ENCODE measurements around the gene BTN2A1.

BTN2A1 gene

DNA sequence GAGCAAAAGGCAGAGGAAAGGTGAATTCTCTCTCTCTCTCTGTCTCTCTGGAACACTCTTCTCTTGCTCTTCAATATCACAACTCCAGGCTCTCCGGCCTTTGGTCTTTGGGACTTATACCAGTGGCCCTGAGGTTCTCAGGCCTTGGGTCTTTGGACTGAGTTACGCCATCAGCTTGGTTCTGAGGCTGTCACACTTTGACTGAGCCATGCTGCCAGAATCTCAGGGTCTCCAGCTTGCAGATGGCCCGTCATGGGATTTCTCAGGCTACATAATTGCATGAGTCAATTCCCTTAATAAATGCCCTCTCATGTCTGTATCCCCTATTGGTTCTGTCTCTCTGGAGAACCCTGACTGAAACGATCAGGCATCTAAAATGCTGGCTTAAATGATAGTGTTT lies 12.9 kb downstream of the BTN2A1 start:
- Histone ChIP-seq H3K36me3 (ENCODE audit: control insufficient read depth in 2 of 2, insufficient read depth in 2 of 2, low read length in 2 of 2) (peaks cover 25 to 31% of the 10 kb centered on the region in 2 donors), H3K4me3 (ENCODE audit: low read length in 2 of 2) (no peak overlapping the region), H3K27me3 (ENCODE audit: control insufficient read depth in 1 of 2, insufficient read depth in 2 of 2, low read length in 2 of 2) (no peaks in the 10 kb centered on the region), H3K27ac (ENCODE audit: low read length) (no peak overlapping the region), H3K9me3 (ENCODE audit: control insufficient read depth in 2 of 2, low read length in 2 of 2) (no peaks in the 10 kb centered on the region), H3K9ac (ENCODE audit: low read length in 2 of 2) (no peak overlapping the region), H3K4me1 (ENCODE audit: control insufficient read depth, insufficient read depth, low read length) (peaks cover 10% of the 10 kb centered on the region)

GRCh38 chr6:26471970-26472369 lies 14.2 kb downstream of the BTN2A1 start:
- Histone ChIP-seq H3K9me3 (ENCODE audit: control insufficient read depth in 2 of 2, low read length in 2 of 2) (no peaks in the 10 kb centered on the region), H3K27ac (ENCODE audit: low read length) (no peak overlapping the region), H3K4me1 (ENCODE audit: control insufficient read depth, insufficient read depth, low read length) (peaks cover 10% of the 10 kb centered on the region), H3K9ac (ENCODE audit: low read length in 2 of 2) (no peak overlapping the region), H3K36me3 (ENCODE audit: control insufficient read depth in 2 of 2, insufficient read depth in 2 of 2, low read length in 2 of 2) (peaks cover 14 to 17% of the 10 kb centered on the region in 2 donors), H3K4me3 (ENCODE audit: low read length in 2 of 2) (no peak overlapping the region), H3K27me3 (ENCODE audit: control insufficient read depth in 1 of 2, insufficient read depth in 2 of 2, low read length in 2 of 2) (no peaks in the 10 kb centered on the region)

DNA sequence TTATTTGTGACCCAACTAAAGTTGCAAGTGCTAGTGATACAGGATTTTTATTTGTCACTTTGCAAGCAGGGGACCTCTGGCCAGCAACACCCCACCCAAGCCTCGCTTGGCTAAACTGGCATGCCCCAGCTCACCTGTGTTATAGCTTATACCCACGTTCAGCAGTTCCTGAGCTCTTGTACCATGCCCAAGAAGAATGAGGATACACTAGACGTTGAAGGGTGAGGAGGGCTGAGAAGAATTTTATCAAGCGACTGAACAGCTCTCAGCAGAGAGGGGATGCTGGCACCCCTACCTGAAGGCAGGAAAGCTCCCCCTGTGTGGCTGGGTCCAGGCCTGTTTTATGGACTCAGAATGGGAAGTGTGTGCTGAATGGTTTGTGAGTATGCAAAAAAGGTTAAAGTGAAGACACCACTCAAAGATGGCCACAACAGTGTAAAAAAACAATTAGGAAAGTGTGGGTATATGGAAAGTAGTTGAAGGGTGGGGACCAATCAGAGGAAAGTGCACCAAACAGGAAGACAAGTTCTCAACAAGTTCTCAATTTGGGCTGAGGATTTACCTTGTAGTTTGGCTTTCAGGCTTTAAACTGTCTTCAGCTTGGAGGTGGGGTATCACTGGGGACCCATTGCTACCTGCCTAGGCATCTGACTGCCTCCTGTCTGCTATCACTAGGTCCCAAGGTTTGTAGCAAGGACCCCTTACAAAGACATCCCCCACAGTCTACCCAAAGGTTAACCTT lies 15.0 kb downstream of the BTN2A1 start:
- Histone ChIP-seq H3K27ac (ENCODE audit: low read length) (no peak overlapping the region), H3K4me3 (ENCODE audit: low read length in 2 of 2) (no peak overlapping the region), H3K27me3 (ENCODE audit: control insufficient read depth in 1 of 2, insufficient read depth in 2 of 2, low read length in 2 of 2) (no peaks in the 10 kb centered on the region), H3K9me3 (ENCODE audit: control insufficient read depth in 2 of 2, low read length in 2 of 2) (no peaks in the 10 kb centered on the region), H3K4me1 (ENCODE audit: control insufficient read depth, insufficient read depth, low read length) (peaks cover 10% of the 10 kb centered on the region), H3K9ac (ENCODE audit: low read length in 2 of 2) (peak overlapping the region in 1 of 2 donors; percentile 90), H3K36me3 (ENCODE audit: control insufficient read depth in 2 of 2, insufficient read depth in 2 of 2, low read length in 2 of 2) (peaks cover 12 to 14% of the 10 kb centered on the region in 2 donors)

- H3K27ac ChIP-seq (ENCODE audit: low read length) = peak overlapping the region; percentile 97
- H3K9ac ChIP-seq (ENCODE audit: low read length in 2 of 2) = peak overlapping the region; percentile 90 to 96
- H3K36me3 ChIP-seq (ENCODE audit: control insufficient read depth in 2 of 2, insufficient read depth in 2 of 2, low read length in 2 of 2) = peaks cover 7% of the 10 kb centered on the region in 2 donors
- H3K27me3 ChIP-seq (ENCODE audit: control insufficient read depth in 1 of 2, insufficient read depth in 2 of 2, low read length in 2 of 2) = no peaks in the 10 kb centered on the region
- no peaks in the 10 kb centered on the region for H3K9me3 ChIP-seq (ENCODE audit: control insufficient read depth in 2 of 2, low read length in 2 of 2)
- H3K4me3 ChIP-seq (ENCODE audit: low read length in 2 of 2) = peak overlapping the region; percentile 77 to 78
- peaks cover 10% of the 10 kb centered on the region for H3K4me1 ChIP-seq (ENCODE audit: control insufficient read depth, insufficient read depth, low read length)
Measured at GRCh38 chr6:26473429-26473757, 15.6 kb downstream of the BTN2A1 start.

DNA sequence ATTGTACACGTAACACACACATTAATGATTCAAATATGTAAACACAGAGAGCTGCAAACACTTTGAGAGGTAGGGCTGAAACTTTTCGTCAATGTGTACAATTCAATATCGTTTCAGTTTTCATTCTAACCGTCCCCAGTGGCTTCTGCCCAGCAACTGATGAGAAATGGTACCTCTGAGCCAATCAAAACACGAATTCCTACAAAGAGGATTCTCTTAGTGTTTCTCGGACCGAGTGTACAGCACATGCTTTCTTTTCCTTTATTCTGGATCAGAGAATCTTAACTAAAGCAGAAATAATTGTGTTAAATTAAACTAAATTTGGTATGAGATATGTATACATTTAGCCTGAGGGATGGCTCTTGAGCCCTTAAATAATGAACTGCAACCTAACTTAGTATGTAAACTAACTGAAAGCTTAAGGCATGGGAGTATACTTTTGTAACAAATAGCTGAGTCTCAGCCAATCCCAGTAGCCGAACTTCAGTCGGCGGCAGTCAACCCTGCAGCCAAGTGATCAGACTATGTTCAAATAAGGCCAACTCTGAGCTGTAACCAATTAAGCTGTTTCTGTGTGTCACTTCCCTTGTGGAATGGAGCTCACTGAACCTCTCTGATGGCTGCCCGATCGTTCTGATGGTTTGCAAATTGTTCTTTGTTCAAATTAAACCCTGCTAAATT lies 16.1 kb downstream of the BTN2A1 start:
- H3K4me1 ChIP-seq (ENCODE audit: control insufficient read depth, insufficient read depth, low read length) = peaks cover 10% of the 10 kb centered on the region
- no peaks in the 10 kb centered on the region for H3K9me3 ChIP-seq (ENCODE audit: control insufficient read depth in 2 of 2, low read length in 2 of 2)
- peak overlapping the region; percentile 90 to 96 for H3K9ac ChIP-seq (ENCODE audit: low read length in 2 of 2)
- no peaks in the 10 kb centered on the region for H3K27me3 ChIP-seq (ENCODE audit: control insufficient read depth in 1 of 2, insufficient read depth in 2 of 2, low read length in 2 of 2)
- H3K4me3 ChIP-seq (ENCODE audit: low read length in 2 of 2) = peak overlapping the region; percentile 77 to 78
- H3K27ac ChIP-seq (ENCODE audit: low read length) = peak overlapping the region; percentile 97
- H3K36me3 ChIP-seq (ENCODE audit: control insufficient read depth in 2 of 2, insufficient read depth in 2 of 2, low read length in 2 of 2) = peaks cover 2 to 3% of the 10 kb centered on the region in 2 donors

DNA sequence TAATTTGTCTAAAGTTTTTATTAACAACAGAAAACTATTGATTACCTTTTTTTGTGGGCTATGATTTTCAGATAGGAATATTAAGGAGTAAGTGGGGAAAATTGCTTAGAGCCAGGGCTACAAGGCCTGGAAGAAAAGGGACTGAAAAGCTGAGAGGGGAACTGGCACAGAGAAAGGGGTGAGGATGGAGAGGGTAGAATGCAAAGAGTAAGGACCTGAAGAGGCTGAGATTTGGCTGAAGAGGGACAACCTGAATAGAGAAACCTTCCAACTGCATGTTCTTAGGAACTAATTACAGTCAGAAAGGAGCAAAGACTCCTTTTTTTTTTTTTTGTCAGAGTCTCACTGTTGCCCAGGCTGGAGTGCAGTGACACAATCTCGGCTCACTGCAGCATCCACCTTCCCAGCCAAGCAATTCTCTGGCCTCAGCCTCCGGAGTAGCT lies 16.7 kb downstream of the BTN2A1 start:
- no peaks in the 10 kb centered on the region for H3K9me3 ChIP-seq (ENCODE audit: control insufficient read depth in 2 of 2, low read length in 2 of 2)
- H3K9ac ChIP-seq (ENCODE audit: low read length in 2 of 2) = peak overlapping the region; percentile 90 to 96
- H3K36me3 ChIP-seq (ENCODE audit: control insufficient read depth in 2 of 2, insufficient read depth in 2 of 2, low read length in 2 of 2) = no peaks in the 10 kb centered on the region
- no peaks in the 10 kb centered on the region for H3K27me3 ChIP-seq (ENCODE audit: control insufficient read depth in 1 of 2, insufficient read depth in 2 of 2, low read length in 2 of 2)
- H3K4me1 ChIP-seq (ENCODE audit: control insufficient read depth, insufficient read depth, low read length) = peaks cover 10% of the 10 kb centered on the region
- H3K27ac ChIP-seq (ENCODE audit: low read length) = peak overlapping the region; percentile 97
- H3K4me3 ChIP-seq (ENCODE audit: low read length in 2 of 2) = peak overlapping the region; percentile 77 to 78

- no peak overlapping the region for H3K9ac ChIP-seq (ENCODE audit: low read length in 2 of 2)
- H3K27me3 ChIP-seq (ENCODE audit: control insufficient read depth in 1 of 2, insufficient read depth in 2 of 2, low read length in 2 of 2) = no peaks in the 10 kb centered on the region
- no peak overlapping the region for H3K4me3 ChIP-seq (ENCODE audit: low read length in 2 of 2)
- no peaks in the 10 kb centered on the region for H3K9me3 ChIP-seq (ENCODE audit: control insufficient read depth in 2 of 2, low read length in 2 of 2)
- no peak overlapping the region for H3K27ac ChIP-seq (ENCODE audit: low read length)
- H3K36me3 ChIP-seq (ENCODE audit: control insufficient read depth in 2 of 2, insufficient read depth in 2 of 2, low read length in 2 of 2) = no peaks in the 10 kb centered on the region
- peaks cover 10% of the 10 kb centered on the region for H3K4me1 ChIP-seq (ENCODE audit: control insufficient read depth, insufficient read depth, low read length)
Measured at GRCh38 chr6:26475823-26476729, 18.3 kb downstream of the BTN2A1 start.

DNA sequence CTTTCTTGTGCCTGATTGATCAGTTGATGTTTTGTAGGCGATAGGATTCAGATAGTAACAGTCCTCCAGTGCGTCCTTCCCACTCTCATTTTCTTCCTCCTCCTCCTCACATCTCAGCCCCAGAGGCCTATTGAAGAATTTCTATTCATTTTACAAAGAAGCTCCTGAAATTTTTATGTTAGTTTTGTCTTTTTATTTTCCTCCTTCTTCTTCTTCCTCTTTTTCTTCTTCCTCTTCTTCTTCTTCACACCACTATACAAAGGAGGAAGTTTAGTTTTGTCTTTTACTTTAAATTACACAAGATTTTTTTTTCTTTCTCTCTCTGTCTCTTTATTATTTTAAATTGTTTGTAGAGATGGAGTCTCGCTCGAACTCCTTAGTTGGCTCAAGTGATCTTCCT lies 19.1 kb downstream of the BTN2A1 start:
- H3K4me3 ChIP-seq (ENCODE audit: low read length in 2 of 2) = no peak overlapping the region
- peaks cover 10% of the 10 kb centered on the region for H3K4me1 ChIP-seq (ENCODE audit: control insufficient read depth, insufficient read depth, low read length)
- H3K27me3 ChIP-seq (ENCODE audit: control insufficient read depth in 1 of 2, insufficient read depth in 2 of 2, low read length in 2 of 2) = no peaks in the 10 kb centered on the region
- H3K36me3 ChIP-seq (ENCODE audit: control insufficient read depth in 2 of 2, insufficient read depth in 2 of 2, low read length in 2 of 2) = no peaks in the 10 kb centered on the region
- H3K9ac ChIP-seq (ENCODE audit: low read length in 2 of 2) = no peak overlapping the region
- no peak overlapping the region for H3K27ac ChIP-seq (ENCODE audit: low read length)
- no peaks in the 10 kb centered on the region for H3K9me3 ChIP-seq (ENCODE audit: control insufficient read depth in 2 of 2, low read length in 2 of 2)

DNA sequence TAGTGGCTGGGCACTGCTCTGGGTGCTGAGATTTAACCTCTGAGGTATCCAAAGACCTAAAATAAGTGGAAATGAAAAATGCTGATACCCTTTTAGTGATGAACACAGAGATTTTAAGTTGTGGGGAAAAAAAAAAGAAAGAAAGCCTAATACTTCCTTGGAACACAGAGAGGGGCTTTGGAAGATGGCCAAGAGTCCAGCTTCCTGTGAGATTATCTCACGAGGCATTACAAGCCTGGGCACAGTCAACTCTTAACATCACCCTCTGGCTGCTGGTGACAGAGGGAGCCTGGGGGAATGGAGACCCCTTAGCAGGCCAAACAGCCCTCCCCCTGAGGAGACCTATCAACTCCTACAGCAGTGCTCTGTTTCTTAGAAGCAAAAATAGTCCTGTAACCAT lies 19.7 kb downstream of the BTN2A1 start:
- no peaks in the 10 kb centered on the region for H3K36me3 ChIP-seq (ENCODE audit: control insufficient read depth in 2 of 2, insufficient read depth in 2 of 2, low read length in 2 of 2)
- H3K4me1 ChIP-seq (ENCODE audit: control insufficient read depth, insufficient read depth, low read length) = peaks cover 10% of the 10 kb centered on the region
- H3K4me3 ChIP-seq (ENCODE audit: low read length in 2 of 2) = no peak overlapping the region
- H3K9ac ChIP-seq (ENCODE audit: low read length in 2 of 2) = no peak overlapping the region
- no peak overlapping the region for H3K27ac ChIP-seq (ENCODE audit: low read length)
- no peaks in the 10 kb centered on the region for H3K9me3 ChIP-seq (ENCODE audit: control insufficient read depth in 2 of 2, low read length in 2 of 2)
- H3K27me3 ChIP-seq (ENCODE audit: control insufficient read depth in 1 of 2, insufficient read depth in 2 of 2, low read length in 2 of 2) = no peaks in the 10 kb centered on the region

GRCh38 chr6:26478100-26478984 lies 20.6 kb downstream of the BTN2A1 start:
- Histone ChIP-seq H3K4me3 (ENCODE audit: low read length in 2 of 2) (no peak overlapping the region), H3K4me1 (ENCODE audit: control insufficient read depth, insufficient read depth, low read length) (peaks cover 10% of the 10 kb centered on the region), H3K27ac (ENCODE audit: low read length) (no peak overlapping the region), H3K9ac (ENCODE audit: low read length in 2 of 2) (no peak overlapping the region), H3K9me3 (ENCODE audit: control insufficient read depth in 2 of 2, low read length in 2 of 2) (no peaks in the 10 kb centered on the region), H3K27me3 (ENCODE audit: control insufficient read depth in 1 of 2, insufficient read depth in 2 of 2, low read length in 2 of 2) (no peaks in the 10 kb centered on the region), H3K36me3 (ENCODE audit: control insufficient read depth in 2 of 2, insufficient read depth in 2 of 2, low read length in 2 of 2) (no peaks in the 10 kb centered on the region)

Measured in stomach smooth muscle (tissue), 2 donors.